Measurements from ENCODE around the gene CHN2.

CHN2 gene

DNA sequence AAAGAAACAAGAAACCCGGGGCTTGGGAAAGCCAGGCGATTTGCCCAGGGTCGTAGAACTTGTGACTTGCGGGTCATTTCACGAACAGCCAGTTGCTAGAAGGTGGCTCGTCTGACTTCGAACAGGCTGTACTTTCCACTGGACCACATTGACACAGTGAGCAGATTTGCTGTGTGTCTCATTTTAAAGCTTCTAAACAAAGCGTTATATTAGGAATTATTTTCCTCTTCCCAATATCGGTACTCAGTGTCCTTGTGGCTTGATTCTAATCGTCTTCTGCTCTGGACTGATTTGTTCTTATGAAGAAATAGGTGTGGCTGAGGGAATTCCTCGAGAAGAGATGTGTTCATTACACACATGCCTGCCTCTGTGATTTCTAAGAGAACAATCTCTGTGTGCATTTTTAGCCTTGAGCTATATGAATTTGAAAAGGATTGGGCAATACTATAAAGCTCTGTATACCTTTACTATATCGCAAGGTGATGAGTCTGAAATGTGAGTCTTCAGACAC is 219.1 kb downstream of the CHN2 start:
- TF ChIP-seq EZH2phosphoT487 (conservative IDR thresholded peaks at IDR 0.05; ENCODE audit: low read length) = no peak
- TF ChIP-seq, protein P1, sequence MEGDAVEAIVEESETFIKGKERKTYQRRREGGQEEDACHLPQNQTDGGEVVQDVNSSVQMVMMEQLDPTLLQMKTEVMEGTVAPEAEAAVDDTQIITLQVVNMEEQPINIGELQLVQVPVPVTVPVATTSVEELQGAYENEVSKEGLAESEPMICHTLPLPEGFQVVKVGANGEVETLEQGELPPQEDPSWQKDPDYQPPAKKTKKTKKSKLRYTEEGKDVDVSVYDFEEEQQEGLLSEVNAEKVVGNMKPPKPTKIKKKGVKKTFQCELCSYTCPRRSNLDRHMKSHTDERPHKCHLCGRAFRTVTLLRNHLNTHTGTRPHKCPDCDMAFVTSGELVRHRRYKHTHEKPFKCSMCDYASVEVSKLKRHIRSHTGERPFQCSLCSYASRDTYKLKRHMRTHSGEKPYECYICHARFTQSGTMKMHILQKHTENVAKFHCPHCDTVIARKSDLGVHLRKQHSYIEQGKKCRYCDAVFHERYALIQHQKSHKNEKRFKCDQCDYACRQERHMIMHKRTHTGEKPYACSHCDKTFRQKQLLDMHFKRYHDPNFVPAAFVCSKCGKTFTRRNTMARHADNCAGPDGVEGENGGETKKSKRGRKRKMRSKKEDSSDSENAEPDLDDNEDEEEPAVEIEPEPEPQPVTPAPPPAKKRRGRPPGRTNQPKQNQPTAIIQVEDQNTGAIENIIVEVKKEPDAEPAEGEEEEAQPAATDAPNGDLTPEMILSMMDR (IDR thresholded peaks at IDR 0.05; ENCODE audit: insufficient read depth, low read length, poor library complexity, severe bottlenecking) = no peak
- no peaks in the 10 kb centered on the region for H3F3A ChIP-seq (ENCODE audit: insufficient read depth)
- H3K9me3 ChIP-seq (ENCODE audit: insufficient read depth, low read length) = no peaks in the 10 kb centered on the region
- no peak overlapping the region for H3K27ac ChIP-seq (ENCODE audit: low read depth, low read length)
- H3K9me2 ChIP-seq (replicated peaks; ENCODE audit: insufficient read depth, low read length) = no peaks in the 10 kb centered on the region
- no peaks in the 10 kb centered on the region for H3K36me3 ChIP-seq (ENCODE audit: low read length)
- no peaks in the 10 kb centered on the region for H3K27me3 ChIP-seq (ENCODE audit: low read length)
- H2AFZ ChIP-seq (ENCODE audit: low read depth, low read length, severe bottlenecking) = no peak overlapping the region
- no peaks in the 10 kb centered on the region for H3K79me2 ChIP-seq (ENCODE audit: insufficient read depth, low read length)
- no peak overlapping the region for H3K4me2 ChIP-seq (ENCODE audit: low read depth, low read length, poor library complexity, severe bottlenecking)
- no peak overlapping the region for H3K4me3 ChIP-seq (ENCODE audit: insufficient read depth, low read length, poor library complexity, severe bottlenecking)
- H4K20me1 ChIP-seq (ENCODE audit: low read depth, low read length) = no peaks in the 10 kb centered on the region
- H3K9ac ChIP-seq (ENCODE audit: low read length) = no peak overlapping the region

DNA sequence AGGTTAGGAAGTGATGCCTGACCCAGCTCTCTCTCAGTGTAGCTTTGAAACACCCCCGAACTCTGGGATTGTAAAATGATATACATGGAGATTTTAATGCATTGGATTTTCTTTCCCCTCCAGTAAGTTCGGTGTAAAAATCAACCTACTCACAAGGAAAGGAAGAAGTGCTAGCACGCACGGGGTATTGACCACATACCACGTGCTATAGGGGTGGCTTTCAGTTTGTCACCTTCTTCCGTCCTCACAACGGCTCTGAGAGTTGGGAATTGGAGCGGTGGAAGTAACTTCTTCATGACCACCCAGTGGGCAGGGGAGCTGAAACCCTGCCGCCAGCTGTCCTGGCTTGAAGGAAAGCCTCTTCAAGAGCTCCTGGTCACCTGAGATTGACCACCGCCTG is 219.6 kb downstream of the CHN2 start:
- H3F3A ChIP-seq (ENCODE audit: insufficient read depth) = no peaks in the 10 kb centered on the region
- H3K79me2 ChIP-seq (ENCODE audit: insufficient read depth, low read length) = no peaks in the 10 kb centered on the region
- H3K9me3 ChIP-seq (ENCODE audit: insufficient read depth, low read length) = no peaks in the 10 kb centered on the region
- no peaks in the 10 kb centered on the region for H4K20me1 ChIP-seq (ENCODE audit: low read depth, low read length)
- H2AFZ ChIP-seq (ENCODE audit: low read depth, low read length, severe bottlenecking) = no peak overlapping the region
- no peaks in the 10 kb centered on the region for H3K27me3 ChIP-seq (ENCODE audit: low read length)
- H3K27ac ChIP-seq (ENCODE audit: low read depth, low read length) = no peak overlapping the region
- H3K36me3 ChIP-seq (ENCODE audit: low read length) = no peaks in the 10 kb centered on the region
- no peak overlapping the region for H3K4me2 ChIP-seq (ENCODE audit: low read depth, low read length, poor library complexity, severe bottlenecking)
- TF ChIP-seq, protein P1 (IDR thresholded peaks at IDR 0.05; ENCODE audit: insufficient read depth, low read length, poor library complexity, severe bottlenecking) = no peak
- TF ChIP-seq EZH2phosphoT487 (conservative IDR thresholded peaks at IDR 0.05; ENCODE audit: low read length) = no peak
- H3K9me2 ChIP-seq (replicated peaks; ENCODE audit: insufficient read depth, low read length) = no peaks in the 10 kb centered on the region
- no peak overlapping the region for H3K4me3 ChIP-seq (ENCODE audit: insufficient read depth, low read length, poor library complexity, severe bottlenecking)
- H3K9ac ChIP-seq (ENCODE audit: low read length) = no peak overlapping the region

DNA sequence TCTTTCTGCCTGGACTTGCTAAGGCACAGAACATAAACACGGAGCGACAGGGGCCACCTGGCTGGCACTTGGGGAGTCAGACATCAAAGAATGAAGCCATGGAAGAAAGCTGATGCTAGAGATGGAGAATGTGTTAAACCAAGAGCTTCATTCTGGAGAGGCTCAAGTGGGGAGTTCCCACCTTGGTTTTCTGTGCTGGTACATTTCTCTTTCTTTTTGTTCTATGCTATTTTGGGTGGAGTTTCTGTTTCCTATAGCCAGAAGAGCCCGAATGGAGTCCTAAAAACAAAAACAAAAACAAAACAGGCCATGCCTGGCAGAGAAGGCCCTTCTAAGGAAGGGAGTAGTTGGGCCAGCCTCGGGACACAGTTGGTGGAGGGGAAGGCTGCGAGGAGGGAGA is 220.6 kb downstream of the CHN2 start:
- Histone ChIP-seq H3F3A (ENCODE audit: insufficient read depth) (no peaks in the 10 kb centered on the region), H3K79me2 (ENCODE audit: insufficient read depth, low read length) (no peaks in the 10 kb centered on the region), H3K27ac (ENCODE audit: low read depth, low read length) (no peak overlapping the region), H3K9me3 (ENCODE audit: insufficient read depth, low read length) (no peaks in the 10 kb centered on the region), H3K4me2 (ENCODE audit: low read depth, low read length, poor library complexity, severe bottlenecking) (no peak overlapping the region), H2AFZ (ENCODE audit: low read depth, low read length, severe bottlenecking) (no peak overlapping the region), H4K20me1 (ENCODE audit: low read depth, low read length) (no peaks in the 10 kb centered on the region), H3K27me3 (ENCODE audit: low read length) (no peaks in the 10 kb centered on the region), H3K4me3 (ENCODE audit: insufficient read depth, low read length, poor library complexity, severe bottlenecking) (no peak overlapping the region), H3K9ac (ENCODE audit: low read length) (no peak overlapping the region), H3K36me3 (ENCODE audit: low read length) (no peaks in the 10 kb centered on the region), H3K9me2 (replicated peaks; ENCODE audit: insufficient read depth, low read length) (no peaks in the 10 kb centered on the region)
- TF ChIP-seq EZH2phosphoT487 (conservative IDR thresholded peaks at IDR 0.05; ENCODE audit: low read length) = no peak
- TF ChIP-seq, protein P1 (IDR thresholded peaks at IDR 0.05; ENCODE audit: insufficient read depth, low read length, poor library complexity, severe bottlenecking) = no peak
